ENCODE results near the gene CPM.

Gene CPM

DNA sequence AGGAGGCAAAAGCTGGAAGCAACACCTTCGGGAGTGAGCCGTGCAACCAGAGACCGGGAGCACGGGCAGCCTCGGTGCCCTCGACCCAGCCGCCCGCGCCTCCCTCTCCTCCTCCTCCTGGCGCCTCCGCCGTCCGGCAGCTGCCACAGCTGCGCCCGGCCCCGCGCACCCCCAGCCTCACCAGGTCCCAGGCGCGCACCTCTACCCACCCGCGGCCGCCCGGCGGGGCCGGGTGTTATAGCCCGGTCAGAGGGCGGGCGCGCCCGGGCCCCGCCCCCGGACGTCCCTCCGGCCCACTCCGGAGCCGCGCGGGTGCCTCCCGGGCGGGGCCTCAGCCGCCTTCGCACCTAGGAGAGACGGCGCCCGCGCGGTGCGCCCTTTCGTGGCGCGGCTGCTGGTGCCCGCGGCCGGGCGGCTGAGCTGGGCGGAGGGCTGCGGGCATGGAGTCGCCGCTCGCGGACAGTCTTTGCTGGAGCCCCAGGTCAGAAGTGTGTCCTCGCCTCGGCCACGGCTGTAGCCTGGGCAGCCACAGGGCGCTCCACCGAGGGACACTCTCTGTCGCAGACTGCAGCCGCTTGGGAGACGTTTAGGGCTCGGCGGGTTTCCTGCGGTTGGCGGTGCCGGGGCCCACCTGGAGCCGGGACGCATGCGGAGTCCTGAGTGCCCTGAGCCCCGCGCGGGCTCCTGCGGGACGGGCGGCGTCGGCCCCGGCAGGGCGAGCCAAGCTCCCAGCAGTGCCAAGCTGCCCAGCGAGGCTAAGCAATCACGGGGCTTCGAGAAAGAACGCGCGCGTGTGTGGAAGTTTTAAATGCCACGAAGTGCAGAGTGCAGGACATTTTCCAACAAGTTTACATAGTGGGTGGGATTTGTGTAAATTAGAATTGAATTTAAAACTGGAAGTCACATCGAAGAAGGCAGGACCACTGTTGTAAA lies at the start of gene CPM:
TSS of gene CPM (minus strand) at position 211 of the 933 bp plus-strand sequence. CDS start 334 bp downstream, outside the sequence.
- peak; percentile 14 to 62 (median 52) for DNase-seq

DNA sequence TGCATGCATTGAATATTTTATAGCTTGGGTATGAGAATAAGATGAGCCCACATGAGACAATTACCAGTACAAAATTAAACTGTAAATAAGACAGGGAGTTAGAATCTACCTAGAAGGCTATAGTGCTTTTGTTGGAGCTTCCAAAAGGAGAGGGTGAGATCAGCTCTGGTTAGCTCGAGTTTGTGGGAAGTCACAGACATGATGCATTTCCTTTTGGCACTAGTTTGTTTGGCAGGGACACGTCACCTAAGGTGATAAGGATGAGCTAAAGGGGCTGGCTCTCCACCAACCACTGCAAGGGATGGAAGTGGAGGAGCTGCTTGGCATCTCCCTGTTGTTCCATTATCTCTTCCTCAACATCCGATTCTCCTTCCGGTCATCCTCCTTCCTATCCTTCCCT lies 48.5 kb upstream of the CPM start:
- no peak for DNase-seq

DNA sequence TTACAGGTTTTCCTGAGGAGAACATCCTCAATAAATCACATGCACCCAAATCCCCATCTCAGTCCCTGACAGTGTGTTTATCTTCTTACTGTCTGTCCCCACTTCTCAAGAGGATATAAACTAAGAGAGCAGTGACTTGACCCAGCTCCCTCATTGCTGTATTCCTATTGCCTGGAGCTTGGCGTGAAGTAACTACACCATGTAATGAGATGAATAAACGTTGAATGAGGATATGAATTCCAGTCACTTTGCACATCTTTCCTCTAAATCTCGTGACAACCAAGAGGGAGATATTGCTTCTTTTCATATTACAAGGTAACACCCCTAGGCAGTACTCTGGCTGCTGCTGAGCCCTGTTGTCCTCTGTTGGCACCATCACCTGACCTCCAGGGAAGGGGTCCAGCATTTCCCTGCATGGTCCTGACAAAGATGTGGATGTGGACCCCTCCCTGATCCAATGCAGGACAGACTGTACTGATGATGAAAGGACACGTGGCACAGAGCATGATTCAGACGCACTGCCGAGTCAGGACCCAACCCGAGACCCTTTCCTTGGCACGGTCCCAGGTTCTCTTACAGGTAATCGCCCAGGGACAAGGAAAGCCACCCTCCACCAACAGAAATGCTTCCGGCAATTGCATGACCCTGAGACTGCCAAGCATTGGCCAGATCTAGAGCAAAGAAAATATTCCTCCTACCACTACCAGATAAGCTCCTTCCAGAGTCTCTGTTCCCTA lies 47.7 kb upstream of the CPM start:
- no peak for DNase-seq

DNA sequence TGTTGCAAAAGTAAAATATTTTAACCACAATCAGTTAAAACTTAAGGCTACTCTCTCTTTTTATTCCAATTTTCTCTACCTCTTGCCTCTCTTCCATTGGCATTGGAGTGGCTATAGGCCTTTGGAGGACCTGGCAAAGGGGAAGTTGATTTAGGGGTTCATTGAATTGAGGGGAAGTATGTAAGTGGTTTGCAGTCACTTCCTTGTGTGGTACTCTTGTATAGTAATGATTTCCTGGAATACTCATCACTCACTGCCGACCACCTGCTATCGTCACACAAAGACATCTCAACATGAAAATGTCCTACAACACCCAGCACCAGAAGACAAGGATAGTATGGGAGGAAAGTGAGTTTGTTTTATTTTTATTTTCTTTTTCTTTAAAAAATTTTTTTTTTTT lies 45.7 kb upstream of the CPM start:
- DNase-seq: no peak

DNA sequence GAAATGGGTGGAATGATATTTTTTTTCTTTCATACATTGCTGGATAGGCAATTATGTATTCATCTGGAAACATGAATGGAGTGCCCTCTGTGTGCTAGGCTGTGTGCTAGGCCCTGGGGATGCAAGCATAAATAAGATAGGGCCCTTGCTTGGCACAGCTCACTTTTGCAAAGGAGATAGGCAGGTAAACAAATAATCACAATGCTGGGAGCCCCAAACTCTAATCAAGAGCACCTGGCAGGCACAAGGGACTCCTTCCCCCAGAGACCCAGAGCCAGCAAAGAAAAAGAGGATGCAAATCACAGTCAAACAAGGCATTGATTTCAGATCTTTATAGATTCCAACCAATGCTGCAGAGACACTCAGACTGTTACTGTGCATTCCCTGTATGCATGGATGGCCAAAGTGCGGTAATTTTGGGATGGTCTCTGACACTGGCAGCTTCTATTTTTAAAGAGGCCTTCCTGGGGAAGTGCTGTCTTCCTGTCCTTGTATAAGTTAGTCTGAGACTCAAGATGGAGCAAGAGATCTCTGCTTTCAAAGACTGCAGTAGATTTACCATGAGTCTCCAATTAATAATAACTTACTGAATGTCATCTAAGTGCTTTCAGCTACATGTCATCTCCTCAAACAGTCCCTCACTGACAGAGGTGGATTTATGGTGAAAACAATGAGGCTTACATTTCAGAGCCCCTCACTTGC lies 45.1 kb upstream of the CPM start:
- DNase-seq: no peak

DNA sequence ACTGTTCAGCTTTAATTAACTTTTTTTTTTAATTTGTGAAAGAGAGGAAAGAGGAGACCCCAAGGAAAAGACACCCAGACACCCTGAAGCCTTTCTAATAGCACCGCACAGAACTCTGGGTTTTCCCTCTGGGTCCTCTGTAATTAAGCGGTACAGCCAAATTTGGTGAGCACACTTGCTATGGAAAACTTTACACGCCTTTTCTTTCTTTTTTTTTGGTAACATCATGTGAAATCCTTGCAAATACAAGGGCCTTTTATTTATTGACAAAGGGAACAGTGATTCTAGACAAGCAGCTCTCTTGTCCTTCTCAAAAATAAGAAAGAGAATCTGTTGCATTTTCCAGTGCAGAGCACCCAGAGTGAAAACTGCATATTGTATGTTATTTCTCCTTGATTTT lies 44.4 kb upstream of the CPM start:
- no peak for DNase-seq

DNA sequence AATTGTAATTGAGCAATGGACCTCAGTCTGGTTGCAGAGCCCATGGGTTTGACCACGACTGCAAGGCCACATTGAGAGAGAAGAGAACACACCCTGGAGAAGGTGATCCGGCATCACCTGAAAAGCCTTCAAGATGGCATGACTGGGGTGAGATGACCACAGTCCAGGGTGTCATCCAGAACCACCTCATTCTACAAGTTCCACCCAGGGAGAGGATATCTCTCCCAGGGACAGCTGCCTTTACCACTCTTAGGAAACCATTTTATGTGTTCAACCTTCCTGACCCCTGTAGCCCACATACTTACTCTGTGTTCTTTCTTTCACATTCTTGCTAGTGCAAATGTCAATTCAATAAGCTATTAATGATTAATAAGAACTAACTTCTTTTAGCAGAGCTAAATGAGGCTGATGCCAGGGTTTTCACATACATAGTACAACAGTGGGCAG lies 43.4 kb upstream of the CPM start:
- DNase-seq: no peak

DNA sequence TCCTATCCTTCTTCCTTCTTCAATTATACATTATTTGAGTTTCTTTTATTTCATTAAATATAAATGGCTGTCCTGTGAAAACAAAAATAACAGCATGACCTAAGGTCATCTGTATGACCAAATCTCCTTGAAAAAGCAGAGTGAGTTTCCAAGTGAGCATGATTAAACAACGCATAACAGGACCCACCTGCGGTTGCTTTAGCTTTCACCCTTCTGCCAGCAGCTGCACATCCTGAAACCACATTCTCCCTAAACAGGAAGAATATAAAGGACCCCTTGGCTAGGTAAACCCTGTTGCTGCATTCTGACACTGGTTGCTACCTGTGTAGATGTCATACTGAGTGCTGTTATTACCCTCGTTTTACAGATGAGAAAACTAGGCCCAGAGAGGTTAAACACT lies 42.8 kb upstream of the CPM start:
- DNase-seq: no peak

DNA sequence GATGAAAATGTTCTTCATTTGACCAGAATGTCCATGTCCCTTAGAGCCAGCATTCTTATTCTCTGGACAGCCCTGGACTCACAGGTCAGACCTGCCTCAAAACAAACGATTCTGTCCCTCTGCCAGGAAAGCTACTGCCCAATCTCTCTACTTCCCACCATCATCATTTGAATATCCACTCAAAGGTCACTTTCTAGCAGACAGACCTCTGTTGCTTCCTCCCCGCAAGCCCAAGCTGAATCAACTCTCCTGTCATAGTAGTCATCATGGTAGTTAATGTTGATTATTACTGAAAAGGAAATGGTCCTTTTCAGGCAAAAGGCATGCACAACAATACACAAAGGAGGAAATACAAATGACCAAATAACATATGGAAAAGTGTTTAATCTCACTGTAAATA lies 39.6 kb upstream of the CPM start:
- DNase-seq: no peak

DNA sequence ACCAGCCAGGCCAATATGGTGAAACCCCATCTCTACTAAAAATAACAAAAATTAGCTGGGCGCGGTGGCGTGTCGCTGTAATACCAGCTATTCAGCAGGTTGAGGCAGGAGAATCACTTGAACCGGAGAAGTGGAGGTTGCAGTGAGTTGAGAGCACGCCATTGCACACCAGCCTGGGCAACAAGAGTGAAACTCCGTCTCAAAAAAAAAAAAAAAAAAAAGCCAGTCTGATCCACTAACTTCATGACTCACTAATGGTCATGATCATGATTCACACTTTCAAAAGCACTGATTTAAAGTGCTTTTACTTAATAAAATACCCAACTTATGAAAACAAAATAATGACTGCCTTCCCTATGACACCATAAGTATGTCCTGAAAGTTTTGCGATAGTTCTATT lies 38.4 kb upstream of the CPM start:
- DNase-seq: no peak

DNA sequence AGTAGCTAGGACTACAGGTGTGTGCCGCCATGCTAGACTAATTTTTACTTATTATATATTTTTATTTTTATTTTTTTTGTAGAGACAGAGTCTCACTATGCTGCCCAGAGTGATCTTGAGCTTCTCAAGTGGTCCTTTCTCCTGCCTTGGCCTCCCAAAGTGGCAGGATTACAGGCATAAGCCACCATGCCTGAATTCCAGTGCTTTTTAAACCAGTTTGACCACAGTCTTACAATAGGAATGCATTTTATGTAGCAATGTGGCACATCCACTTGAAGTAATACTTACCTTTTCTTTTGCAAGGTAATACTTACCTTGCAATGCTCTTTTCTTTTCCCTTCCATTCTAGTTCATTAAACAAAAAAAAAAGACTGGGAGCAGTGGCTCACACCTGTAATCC lies 38.0 kb upstream of the CPM start:
- DNase-seq: no peak

DNA sequence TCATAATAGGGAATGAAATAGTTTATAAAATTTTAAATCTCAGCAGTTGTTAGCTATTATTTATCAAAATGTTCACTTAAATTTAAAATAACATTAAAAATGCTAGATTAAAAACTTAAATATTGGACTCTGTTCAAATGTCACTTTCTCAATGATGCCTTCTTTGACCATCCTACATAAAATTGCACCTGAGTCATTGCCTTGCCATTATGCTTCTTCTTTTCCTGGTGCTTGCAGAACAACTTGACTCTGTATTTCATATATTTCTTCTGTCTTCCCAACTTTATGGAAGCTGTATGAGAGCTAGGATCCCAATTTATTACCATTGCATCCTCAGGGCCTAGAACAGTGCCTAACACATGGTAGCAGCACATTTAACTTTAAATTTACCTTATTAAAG lies 37.3 kb upstream of the CPM start:
- DNase-seq: no peak

DNA sequence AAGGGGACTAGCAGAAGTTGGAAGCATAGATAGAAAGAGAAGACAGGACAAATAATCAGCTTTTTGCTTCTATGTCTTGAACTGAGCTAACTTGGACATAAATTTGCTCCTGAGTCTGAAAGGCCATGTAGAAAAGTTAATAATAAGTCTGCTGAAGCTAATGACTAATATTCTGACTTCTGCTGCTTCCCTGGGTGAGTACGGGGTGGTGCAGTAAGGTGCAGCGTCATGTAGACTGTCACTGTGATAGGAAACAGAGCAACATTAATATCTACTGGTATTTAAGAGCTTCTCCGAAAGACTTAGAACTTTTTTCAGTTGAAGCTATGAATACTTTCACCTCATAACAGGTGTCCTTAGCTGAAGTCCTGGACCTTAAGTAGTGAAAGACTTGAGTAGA lies 34.1 kb upstream of the CPM start:
- no peak for DNase-seq

DNA sequence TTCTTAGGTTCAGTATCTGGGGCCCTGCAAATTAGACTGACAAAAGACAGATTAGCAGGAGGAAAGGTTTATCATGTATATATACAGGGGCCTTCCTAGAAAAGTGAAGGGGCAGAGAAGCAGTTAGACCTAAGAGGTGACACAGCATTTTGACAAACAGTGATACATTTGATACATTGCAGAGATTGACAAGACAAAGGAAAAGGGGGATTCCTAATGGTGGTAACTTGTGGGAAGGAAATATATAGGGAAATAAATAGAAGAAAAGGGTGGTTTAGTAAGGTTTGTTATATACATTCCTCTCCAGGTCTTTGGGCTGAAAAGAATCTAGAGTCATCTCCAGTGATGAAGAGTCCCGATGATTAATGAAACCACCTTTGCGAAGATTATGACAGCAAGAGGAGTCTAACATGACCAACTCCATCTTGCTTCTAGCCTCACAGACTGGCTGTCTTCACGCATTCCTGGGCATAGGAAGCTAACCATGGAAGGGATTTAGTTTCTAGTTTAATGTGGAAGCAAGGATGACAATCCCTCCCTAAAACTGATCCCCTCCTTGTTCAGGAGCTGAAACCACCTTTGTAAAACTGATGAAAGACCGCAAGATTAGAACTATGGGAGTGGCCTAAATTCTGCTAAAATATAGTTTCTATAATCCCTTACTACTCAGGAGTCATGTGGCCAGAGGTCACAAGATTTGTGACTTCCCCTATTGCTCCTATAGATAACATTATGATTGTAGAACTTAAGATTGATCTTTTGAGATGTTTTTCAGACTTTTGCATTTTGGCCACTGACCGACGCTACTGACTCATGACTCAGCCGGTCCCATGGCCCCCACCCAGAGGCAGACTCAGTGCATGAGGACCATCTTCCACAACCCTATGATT lies 31.1 kb upstream of the CPM start:
- DNase-seq: no peak

DNA sequence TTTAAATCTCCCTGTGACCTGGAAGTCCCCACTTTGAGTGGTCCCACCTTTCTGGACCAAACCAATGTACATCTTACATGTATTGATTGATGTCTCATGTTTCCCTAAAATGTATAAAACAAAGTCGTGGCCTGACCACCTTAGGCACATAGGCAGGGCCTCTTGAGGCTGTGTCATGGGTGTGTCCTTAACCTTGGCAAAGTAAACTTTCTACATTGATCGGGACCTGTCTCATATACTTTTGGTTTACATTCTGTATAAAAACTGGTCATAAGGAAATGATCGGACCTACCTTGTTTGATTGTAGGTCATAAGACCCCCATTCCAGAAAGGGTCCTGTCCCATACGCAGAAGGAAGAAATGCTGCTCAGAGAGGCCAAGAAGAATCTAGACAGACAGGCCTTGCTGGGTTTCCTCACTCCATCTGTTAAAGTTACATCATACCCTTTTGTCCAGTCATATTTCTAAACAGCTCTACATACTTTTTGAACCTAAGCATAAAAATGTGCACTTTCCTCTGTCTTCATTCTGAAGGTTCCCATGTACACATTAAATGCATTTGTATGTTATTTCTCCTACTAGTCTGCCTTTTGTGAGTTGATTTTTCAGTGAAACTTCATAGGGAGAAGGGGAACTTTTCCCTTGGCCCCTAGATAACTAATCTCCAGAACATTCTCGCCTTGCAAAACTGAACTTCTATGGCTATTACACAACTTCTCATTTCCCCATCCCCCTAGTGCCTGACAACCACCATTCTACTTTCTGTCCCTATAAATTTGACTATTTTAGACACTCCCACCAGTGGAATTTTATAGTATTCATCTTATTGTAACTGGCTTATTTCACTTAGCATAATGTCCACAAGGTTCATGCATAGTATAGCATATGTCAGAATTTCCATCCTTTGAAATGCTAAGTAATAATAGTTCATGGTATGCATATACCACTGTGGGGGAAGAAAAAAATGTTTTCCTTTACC lies 30.2 kb upstream of the CPM start:
- no peak for DNase-seq

DNA sequence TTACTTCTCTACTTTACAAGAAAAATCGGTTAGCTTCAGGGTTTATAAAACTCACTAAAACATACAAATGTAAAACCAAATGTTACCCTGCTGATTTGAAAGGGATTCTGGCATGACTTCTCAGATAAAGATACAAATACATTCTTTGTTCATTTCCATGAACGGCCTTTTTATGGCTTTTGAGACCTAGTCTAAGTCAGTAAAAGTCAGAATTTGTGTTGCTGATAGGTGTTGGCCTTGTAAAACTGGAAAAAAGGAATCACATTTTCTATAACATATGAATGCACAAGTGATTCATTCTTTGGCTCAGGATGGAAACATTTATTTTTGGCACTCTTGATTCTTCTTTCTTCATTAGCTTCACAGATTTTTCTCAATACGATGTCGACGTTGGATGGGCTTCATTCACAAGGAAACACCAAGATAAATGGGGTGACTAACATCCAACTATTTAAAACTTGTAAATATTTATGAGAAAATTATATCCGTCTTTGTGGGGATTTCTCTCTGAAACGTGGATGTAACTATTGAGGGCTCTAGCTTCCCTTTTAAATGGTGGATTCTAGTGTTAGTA lies 27.0 kb upstream of the CPM start:
- no peak for DNase-seq

DNA sequence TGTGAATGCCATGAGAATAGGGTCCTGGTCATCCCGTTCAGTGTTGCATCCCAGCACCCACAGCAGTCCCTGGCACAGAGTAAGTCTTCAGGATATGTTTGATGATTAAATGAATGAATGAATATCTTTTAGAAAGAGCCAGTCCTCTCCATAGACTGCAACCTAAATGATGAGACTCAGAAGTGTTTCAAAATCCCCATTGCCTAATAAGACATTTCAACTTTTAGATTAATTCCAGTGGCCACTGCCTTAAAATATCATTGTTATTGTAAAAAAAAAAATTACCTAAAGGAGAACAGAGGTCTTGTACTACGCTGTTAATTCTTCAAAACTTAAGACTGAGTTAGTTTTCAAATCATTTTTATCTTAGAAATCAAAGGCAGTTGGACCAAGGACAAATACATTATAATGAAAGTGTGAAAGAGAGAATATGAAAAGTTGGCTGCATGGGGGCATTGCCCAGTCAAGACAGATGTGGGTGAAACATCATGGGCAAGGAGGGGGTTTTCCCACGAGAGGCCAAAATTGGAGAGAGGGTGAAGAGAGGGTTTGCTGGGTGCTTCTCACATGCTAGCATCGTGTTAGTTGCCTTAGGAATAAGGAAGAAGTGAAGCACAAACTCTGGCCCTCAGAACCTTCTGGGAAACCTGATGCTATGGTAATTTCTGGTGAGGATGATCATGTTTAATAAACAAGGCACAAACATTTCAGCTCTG lies 26.3 kb upstream of the CPM start:
- no peak for DNase-seq

DNA sequence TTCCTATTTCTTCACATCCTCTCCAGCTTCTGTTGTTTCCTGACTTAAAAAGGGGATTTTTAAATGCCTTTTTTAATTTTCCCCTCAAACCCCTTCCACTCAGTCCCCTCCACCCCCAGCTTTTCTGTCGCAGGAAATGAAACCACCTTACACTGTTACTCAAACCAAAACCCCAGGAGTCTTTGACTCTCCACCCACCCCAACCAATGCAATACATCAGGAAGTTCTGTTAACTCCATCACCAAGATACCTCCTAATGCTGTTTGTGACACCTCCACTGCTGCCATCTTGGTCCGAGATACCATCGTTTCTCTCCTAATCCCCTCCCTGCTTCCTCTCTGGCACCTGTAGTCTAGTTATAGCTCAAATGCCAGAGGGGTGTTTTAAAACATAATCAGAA lies 25.4 kb upstream of the CPM start:
- no peak for DNase-seq

DNA sequence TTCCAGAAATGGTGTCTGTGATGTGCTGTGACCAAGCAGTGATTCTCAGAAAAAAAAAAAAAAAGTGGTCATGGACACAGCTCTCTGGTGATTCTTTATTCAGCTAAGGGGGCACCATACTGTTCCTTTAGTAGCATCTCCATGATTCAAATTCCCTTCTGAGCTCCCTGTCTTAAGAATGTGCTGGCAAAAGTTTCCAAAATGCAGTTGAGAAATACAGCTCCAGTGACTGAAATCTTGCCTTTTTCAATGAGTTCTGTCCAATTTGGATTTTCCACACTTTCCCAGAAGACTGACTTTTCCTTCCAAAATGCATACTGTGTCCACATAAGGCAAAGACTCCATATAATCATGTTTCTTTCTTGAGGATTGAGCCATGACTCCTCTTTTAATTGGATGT lies 24.3 kb upstream of the CPM start:
- no peak for DNase-seq

DNA sequence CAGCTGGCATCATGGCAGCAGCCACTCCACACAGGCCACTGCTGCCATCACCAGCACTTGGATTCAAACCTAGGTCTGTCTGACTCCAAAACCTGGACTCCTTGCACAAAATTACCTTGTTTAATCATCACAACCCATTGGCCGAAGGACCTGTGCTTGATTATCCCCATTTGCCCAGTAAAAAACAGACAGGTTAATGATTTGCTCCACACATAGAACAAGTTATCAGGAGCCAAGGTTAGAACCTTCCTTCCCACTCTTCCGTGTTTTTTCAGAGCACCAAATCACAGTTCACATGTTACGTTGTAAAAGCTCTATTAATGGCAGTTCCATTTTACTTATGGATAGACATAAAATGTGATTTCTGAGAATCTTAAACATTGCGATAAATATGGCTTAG lies 23.5 kb upstream of the CPM start:
- no peak for DNase-seq
